Activated CD4-positive, CD25-positive, alpha-beta regulatory T cell treated with anti-CD3 and anti-CD28 coated beads, Interleukin-2, amount 50 U/mL, for 72 hours (primary cell): ENCODE results near the gene NPM3.

Experiments
- DNase-seq: peaks from one replicate; pipeline ENCODE4 v3.0.0; 2021

The NPM3 gene

GRCh38 chr10:101749047-101750016 is 33.9 kb downstream of the NPM3 start:
- no peak for DNase-seq

DNA sequence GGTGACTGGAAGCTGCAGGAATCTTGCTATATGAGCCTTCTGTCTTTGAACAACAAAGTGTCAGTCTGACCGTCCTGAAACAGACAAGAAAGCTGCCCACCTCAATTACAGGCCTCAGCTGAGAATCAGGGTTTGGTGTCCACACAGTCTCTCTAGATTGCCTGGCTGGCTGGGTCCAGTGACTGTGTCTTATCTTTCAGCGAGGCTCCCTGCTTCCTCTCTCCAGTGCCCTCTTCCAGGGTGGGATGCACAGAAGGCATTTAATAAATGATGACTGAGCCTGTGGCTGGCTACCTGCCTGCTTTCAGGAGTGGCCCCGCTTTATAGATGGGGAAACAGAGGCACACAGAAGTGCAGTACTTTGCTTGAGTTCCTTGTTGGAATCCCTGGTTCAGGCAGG is 34.8 kb downstream of the NPM3 start:
- no peak for DNase-seq

DNA sequence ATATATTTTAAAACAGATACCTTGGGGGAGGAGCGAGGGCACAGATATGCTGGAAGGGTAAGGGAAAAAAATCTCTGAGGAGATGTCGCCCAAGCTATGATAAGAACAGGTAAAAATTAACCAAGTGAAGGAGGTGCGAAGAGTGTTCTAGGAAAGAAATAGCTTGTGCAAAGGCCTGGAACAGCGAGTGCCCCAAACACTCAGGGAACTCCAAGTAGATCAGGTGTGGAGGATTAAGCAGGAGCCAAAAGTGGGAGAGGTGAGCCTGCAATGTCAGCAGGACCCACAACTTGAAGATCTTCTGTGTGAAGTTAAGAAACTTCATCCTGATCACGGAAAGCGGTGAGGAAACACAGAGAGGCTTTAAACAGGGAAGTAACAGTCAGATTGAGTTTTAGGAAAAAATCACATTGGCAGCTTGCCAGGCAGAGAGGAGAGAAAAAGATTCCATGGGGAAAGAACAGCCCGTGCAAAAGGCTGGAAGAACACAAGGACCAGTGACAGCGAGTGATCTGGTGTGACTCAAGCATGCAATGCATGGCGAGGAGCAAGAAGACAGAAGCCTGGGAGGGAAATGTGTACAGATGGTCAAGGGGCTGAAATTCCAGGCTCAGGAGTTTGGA is 38.1 kb downstream of the NPM3 start:
- no peak for DNase-seq

DNA sequence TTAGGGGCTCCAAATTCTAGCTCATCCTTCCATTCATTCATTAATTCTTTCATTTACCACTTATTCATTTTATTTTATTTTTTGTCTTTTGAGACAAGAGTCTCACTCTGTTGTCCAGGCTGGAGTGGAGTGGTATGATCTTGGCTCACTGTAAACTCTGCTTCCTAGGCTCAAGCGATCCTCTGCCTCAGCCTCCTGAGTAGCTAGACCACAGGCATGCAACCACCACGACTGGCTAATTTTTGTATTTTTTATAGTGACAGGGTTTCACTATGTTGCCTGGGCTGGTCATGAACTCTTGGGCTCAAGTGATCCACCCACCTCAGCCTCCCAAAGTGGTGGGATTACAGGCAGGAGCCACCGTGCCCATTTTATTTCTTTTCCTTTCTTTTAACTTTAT is 39.0 kb downstream of the NPM3 start:
- no peak for DNase-seq

DNA sequence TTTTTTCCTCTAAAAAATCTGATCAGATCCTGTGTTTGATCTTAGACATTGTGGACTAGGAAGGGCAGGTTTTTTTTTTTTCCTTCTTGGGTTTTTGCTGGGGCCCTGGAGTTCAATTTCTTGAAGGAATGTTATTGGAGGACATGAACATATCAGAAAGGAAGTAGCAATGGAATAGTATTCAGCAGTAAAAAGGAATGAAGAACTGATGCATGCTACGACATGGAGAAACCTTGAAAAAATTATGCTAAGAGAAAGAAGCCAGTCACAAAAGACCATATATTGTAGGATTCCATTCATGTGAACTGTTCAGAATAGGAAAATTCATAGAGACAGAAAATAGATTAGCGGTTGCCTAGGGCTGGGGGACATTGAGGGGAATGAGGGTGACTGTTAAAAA is 41.3 kb downstream of the NPM3 start:
- no peak for DNase-seq

DNA sequence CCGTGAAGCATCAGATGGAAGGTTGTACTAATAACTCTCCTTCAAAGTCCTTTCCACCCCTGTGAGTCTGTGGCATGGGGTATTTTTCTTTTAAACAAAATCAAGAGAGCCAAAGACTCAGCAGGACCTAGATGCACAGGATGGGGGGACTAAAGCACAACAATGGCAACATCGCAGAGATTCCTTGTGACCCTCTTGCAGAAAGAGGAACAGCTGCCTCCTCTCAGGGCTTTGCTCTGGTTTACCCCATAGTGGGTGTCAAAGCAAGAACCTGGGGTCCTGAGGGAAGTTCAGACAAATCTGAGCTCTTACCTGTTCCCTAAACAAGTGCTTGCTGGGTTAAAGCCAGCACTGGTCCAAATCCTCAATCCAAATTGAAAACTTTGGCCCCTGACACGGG is 46.6 kb downstream of the NPM3 start:
- DNase-seq, result no peak

- no peak for DNase-seq
Measured at GRCh38 chr10:101732096-101732495, 51.1 kb downstream of the NPM3 start.
